Body of pancreas (tissue), 4 donors: Measurements from ENCODE around the gene NFATC2. TPM values are rescaled to one million over a fixed set of nuclear protein-coding genes. Genes with fewer than 3 reads are reported as not detected.

ENCODE experiments used
- ATAC-seq: fragments of 150-250 bp; one replicate; pipeline ENCODE4 v1.9.1; 2016
- DNase-seq, 4 donors: peaks; one replicate each; pipeline ENCODE4 v3.0.0-alpha.2; 2019
- H3K27ac ChIP-seq, 4 donors: fragments of 200-600 bp; sonication (generic); 1 replicate in 3 of 4; 2 replicates in 1 of 4; pipeline versions ENCODE4 v1.5.1 to v1.6.1; 2016 to 2019; ENCODE audit warnings: mild to moderate bottlenecking in 1 of 4, mixed read lengths in 1 of 4, moderate library complexity in 1 of 4
- H3K27me3 ChIP-seq, 2 donors: fragments of 200-600 bp; sonication (generic); one replicate each; pipeline ENCODE4 v1.6.0; 2016; ENCODE audit warnings: mild to moderate bottlenecking in 1 of 2
- H3K36me3 ChIP-seq, 2 donors: fragments of 200-600 bp; sonication (generic); replicated peaks in 1 of 2; 2 replicates each; pipeline ENCODE4 v1.5.1; 2016; ENCODE audit warnings: low read depth in 2 of 2; ENCODE audit not compliant: insufficient read depth in 1 of 2
- H3K4me1 ChIP-seq: fragments of 200-600 bp; sonication (generic); one replicate; pipeline ENCODE4 v1.6.0; 2016
- H3K4me3 ChIP-seq, 2 donors: fragments of 200-600 bp; sonication (generic); 1 replicate in 1 of 2; 2 replicates in 1 of 2; pipeline ENCODE4 v1.5.1; 2016 to 2019
- H3K9me3 ChIP-seq, 3 donors: fragments of 200-600 bp; sonication (generic); 1 replicate in 2 of 3; 2 replicates in 1 of 3; pipeline ENCODE4 v1.5.1; 2016
- POLR2A ChIP-seq, 3 donors: fragments of 450-650 bp; IDR thresholded peaks; one replicate each; pipeline ENCODE4 v1.6.1; 2016; ENCODE audit warnings: antibody characterized with exemption in 3 of 3, mild to moderate bottlenecking in 2 of 3
- WGBS, 2 donors: methylation state at CpG; one replicate each; pipeline ENCODE4 v1.1.5; 2017; 5-methylcytosine and 5-hydroxymethylcytosine counted together
- intact Hi-C: fragments of 100-400 bp; cut with DNase I; formaldehyde crosslinking; loops from one replicate; pipeline ENCODE4 v1.15.1; 2023
- total RNA-seq, 2 donors: library from RNA; depleted of rRNA; stranded (reverse); fragments of >200 nt; gene quantifications; one replicate each; pipeline ENCODE4 v1.1.0, GENCODE V29; 2016
- TF ChIP-seq, protein P1 (sequence below), 7 experiments: fragments of 450-650 bp in 4 of 7; fragments of 200-600 bp in 3 of 7; sonication (generic) in 3 of 7; IDR thresholded peaks; one replicate each; pipeline ENCODE4 v1.5.1; 2016 to 2019; ENCODE audit warnings: antibody characterized with exemption in 7 of 7

NFATC2 gene
- total RNA-seq, 2 donors from 2014 or later: 4.9 to 7.6 TPM

DNA sequence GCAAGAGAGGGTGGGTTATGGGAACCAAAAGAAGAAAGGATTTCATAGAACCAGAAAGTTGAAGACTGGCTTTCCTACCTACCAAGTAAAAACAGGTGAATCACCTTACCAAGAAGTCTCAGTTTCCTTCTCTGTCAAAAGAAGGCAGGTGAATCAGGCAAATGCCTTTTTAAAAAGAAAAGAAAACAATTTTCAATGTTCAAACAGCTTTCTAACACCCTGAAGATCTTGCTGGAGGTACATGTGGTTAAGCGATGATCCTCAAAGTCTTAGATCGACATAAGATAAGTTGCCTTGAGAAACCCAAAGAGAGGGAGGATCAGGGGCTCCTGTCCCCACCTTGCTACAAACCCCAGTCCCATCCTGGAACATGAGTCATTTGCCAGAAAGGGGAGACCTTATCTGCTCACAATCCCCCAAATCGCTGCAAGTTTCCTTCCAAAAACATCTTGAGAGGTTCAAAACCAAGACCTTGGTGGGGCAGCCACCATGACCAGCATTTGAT is 71.6 kb downstream of the NFATC2 start:
- no peaks in the 10 kb centered on the region for H3K27me3 ChIP-seq
- H3K4me1 ChIP-seq: no peaks in the 10 kb centered on the region
- no peaks in the 10 kb centered on the region for H3K9me3 ChIP-seq
- DNase-seq (no peak), ATAC-seq (no peak)
- TF ChIP-seq, protein P1, sequence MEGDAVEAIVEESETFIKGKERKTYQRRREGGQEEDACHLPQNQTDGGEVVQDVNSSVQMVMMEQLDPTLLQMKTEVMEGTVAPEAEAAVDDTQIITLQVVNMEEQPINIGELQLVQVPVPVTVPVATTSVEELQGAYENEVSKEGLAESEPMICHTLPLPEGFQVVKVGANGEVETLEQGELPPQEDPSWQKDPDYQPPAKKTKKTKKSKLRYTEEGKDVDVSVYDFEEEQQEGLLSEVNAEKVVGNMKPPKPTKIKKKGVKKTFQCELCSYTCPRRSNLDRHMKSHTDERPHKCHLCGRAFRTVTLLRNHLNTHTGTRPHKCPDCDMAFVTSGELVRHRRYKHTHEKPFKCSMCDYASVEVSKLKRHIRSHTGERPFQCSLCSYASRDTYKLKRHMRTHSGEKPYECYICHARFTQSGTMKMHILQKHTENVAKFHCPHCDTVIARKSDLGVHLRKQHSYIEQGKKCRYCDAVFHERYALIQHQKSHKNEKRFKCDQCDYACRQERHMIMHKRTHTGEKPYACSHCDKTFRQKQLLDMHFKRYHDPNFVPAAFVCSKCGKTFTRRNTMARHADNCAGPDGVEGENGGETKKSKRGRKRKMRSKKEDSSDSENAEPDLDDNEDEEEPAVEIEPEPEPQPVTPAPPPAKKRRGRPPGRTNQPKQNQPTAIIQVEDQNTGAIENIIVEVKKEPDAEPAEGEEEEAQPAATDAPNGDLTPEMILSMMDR (IDR thresholded peaks at IDR 0.05): no peak
- no peak for TF ChIP-seq POLR2A (IDR thresholded peaks at IDR 0.05)
- intact Hi-C loops: no loop called here
- WGBS, 2 donors: 86 to 96% methylated on average over 3 of the region's 3 CpGs
- no peak overlapping the region for H3K27ac ChIP-seq
- H3K4me3 ChIP-seq: no peak overlapping the region
- no peaks in the 10 kb centered on the region for H3K36me3 ChIP-seq

DNA sequence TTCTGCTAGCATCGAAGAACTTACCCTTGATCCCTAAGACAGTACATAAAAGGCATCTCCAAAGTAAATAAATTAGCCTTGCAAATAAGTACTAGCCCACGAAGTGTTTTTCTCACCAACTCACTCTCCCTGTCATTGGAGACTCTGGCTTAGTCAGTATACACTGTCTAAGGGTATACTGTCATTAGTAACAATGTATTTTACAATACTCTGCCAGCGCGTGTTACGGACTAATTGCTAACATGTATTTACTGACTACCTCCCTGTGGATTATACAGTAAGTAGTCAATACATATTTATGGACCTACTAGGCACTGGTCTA is 72.1 kb downstream of the NFATC2 start:
- Histone ChIP-seq H3K9me3 (no peaks in the 10 kb centered on the region), H3K27ac (no peak overlapping the region), H3K4me3 (no peak overlapping the region), H3K36me3 (no peaks in the 10 kb centered on the region), H3K4me1 (no peaks in the 10 kb centered on the region), H3K27me3 (no peaks in the 10 kb centered on the region)
- intact Hi-C loops: no loop called here
- DNase-seq: no peak
- TF ChIP-seq POLR2A (IDR thresholded peaks at IDR 0.05): no peak
- TF ChIP-seq, protein P1 (IDR thresholded peaks at IDR 0.05): no peak
- WGBS, 2 donors: 71 to 78% methylated on average over 5 of the region's 5 CpGs
- ATAC-seq: no peak

DNA sequence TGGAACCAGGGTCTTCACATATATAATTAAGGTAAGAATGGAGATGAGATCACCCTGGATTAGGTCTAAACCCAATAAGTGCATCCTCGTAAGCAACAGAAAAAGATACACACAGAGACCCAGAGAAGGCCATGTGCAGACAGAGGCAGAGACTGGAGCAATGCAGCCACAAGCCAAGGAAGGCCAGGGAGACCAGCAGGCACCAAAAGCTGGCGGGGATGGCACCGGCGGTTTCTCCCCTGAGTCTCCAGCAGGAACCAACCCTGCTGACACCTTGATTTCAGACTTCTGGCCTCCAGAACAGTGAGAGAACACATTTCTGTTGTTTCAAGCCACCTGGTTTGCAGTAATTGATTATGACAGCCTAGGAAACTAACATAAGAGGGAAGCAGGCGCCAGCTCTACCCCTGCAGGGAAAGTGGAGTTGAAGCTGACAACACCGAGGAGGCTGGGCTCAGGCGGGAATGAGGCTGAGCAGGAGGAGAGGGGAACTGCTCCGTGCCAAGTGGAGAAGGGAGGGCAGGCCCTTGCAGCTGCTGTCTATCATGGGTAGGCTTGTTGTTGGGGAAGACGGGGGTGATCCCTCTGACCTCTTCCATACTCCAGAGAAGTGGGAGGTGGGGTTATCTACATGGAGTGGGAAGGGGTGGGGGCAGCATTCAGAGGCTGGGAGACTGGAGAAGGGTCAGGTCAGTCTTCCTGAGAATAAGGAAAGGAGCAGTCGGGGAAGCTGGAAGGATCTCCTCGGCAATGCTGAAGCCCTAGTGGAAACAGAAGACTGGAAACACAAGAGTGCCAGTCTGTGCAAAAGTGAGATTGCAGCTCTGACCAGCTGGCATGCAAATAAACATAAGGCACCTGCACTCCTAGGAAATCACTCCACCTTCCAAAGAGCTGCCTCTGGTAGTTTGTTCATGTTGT is 72.7 kb downstream of the NFATC2 start:
- intact Hi-C loops: no loop called here
- WGBS, 2 donors: 67 to 78% methylated on average over 11 of the region's 11 CpGs
- TF ChIP-seq, protein P1 (IDR thresholded peaks at IDR 0.05): no peak
- TF ChIP-seq POLR2A (IDR thresholded peaks at IDR 0.05): no peak
- no peaks in the 10 kb centered on the region for H3K36me3 ChIP-seq
- ATAC-seq (peak; percentile 18), DNase-seq (no peak)
- H3K27me3 ChIP-seq: no peaks in the 10 kb centered on the region
- no peak overlapping the region for H3K27ac ChIP-seq
- H3K4me3 ChIP-seq: no peak overlapping the region
- H3K4me1 ChIP-seq: no peaks in the 10 kb centered on the region
- H3K9me3 ChIP-seq: no peaks in the 10 kb centered on the region

DNA sequence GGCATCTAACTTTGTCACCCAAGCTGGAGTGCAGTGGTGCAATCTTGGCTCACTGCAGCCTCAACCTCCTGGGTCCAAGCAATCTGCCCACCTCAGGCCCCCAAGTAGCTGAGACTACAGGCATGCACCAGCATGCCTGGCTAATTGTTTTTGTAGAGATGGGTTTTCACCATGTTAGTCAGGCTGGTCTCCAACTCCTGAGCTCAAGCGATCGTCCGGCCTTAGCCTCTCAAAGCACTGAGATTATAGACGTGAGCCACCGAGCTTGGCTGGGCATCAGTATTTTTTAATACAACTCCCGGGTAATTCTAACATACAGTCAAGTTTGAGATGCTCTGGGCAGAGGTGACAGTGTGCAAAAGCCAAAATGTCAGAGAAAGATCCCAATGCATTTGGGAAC is 73.5 kb downstream of the NFATC2 start:
- 90 to 92% methylated on average over 6 of the region's 6 CpGs for WGBS, 2 donors
- intact Hi-C loops: no loop called here
- TF ChIP-seq, protein P1 (IDR thresholded peaks at IDR 0.05): no peak
- no peak for TF ChIP-seq POLR2A (IDR thresholded peaks at IDR 0.05)
- no peak for DNase-seq
- H3K4me1 ChIP-seq: no peaks in the 10 kb centered on the region
- no peaks in the 10 kb centered on the region for H3K27me3 ChIP-seq
- H3K4me3 ChIP-seq: no peak overlapping the region
- ATAC-seq: no peak
- no peak overlapping the region for H3K27ac ChIP-seq
- H3K36me3 ChIP-seq: no peaks in the 10 kb centered on the region
- H3K9me3 ChIP-seq: no peaks in the 10 kb centered on the region

DNA sequence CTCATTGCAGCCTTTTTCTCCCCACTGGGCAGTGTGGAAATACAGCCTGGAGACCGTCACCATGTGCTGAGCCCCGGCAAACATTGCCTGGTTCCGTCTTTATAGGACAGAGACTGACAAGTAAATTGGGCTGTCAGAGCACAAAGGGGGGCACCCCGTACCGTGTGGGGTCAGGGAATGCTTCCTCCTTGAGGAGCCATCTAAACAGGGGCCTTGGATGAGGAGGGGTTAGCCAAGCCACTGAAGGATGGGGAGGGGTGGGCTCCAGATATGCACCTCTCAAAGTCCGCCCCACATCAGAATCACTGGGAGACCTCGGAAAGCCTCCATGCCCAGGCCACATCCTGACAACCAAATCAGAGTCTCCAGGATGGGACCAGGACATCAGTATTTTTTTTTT is 73.9 kb downstream of the NFATC2 start:
- Histone ChIP-seq H3K27ac (no peak overlapping the region), H3K27me3 (no peaks in the 10 kb centered on the region), H3K4me1 (no peaks in the 10 kb centered on the region), H3K9me3 (no peaks in the 10 kb centered on the region), H3K4me3 (no peak overlapping the region), H3K36me3 (no peaks in the 10 kb centered on the region)
- no peak for ATAC-seq
- TF ChIP-seq, protein P1 (IDR thresholded peaks at IDR 0.05): no peak
- TF ChIP-seq POLR2A (IDR thresholded peaks at IDR 0.05): no peak
- intact Hi-C loops: no loop called here
- DNase-seq: no peak
- 95 to 96% methylated on average over 6 to 7 of the region's 7 CpGs for WGBS, 2 donors
